ENCODE measurements around the gene HPX.
"Not testable (repeated sequence)": the region's sequence is repeated elsewhere in the genome, so short reads cannot be mapped to it uniquely, and the experiment has no call there.

HPX gene

GRCh38 chr11:6413791-6414201, 27.0 kb downstream of the HPX start:
- no peak for DNase-seq

- DNase-seq, result no peak
These were observed 29.2 kb downstream of the HPX start for GRCh38 chr11:6411594-6412031.

- no peak for DNase-seq
These were observed 29.9 kb downstream of the HPX start for GRCh38 chr11:6410695-6411430.

GRCh38 chr11:6406370-6406769, 34.4 kb downstream of the HPX start:
- no peak for DNase-seq

- DNase-seq, result no peak
These were observed 34.9 kb downstream of the HPX start for GRCh38 chr11:6405846-6406245.

- DNase-seq, result peak; percentile 91
These were observed 35.6 kb downstream of the HPX start for GRCh38 chr11:6405052-6405667.

- DNase-seq, result peak; percentile 14
These were observed 36.3 kb downstream of the HPX start for GRCh38 chr11:6404342-6405051.

- no peak for DNase-seq
These were observed 37.2 kb downstream of the HPX start for GRCh38 chr11:6403539-6403938.

- no peak for DNase-seq
These were observed 38.2 kb downstream of the HPX start for GRCh38 chr11:6402561-6402981.

- DNase-seq, result no peak
These were observed 38.7 kb downstream of the HPX start for GRCh38 chr11:6402061-6402470.

GRCh38 chr11:6401464-6401863, 39.3 kb downstream of the HPX start:
- no peak for DNase-seq

- no peak for DNase-seq
These were observed 40.1 kb downstream of the HPX start for GRCh38 chr11:6400431-6401345.

GRCh38 chr11:6397636-6398035, 43.2 kb downstream of the HPX start:
- no peak for DNase-seq

- DNase-seq, result no peak
These were observed 43.6 kb downstream of the HPX start for GRCh38 chr11:6397156-6397555.

- no peak for DNase-seq
These were observed 45.2 kb downstream of the HPX start for GRCh38 chr11:6395470-6396060.

- no peak for DNase-seq
These were observed 46.7 kb downstream of the HPX start for GRCh38 chr11:6393989-6394670.

- DNase-seq, result not testable (repeated sequence)
These were observed 48.5 kb downstream of the HPX start for GRCh38 chr11:6392251-6392650.

GRCh38 chr11:6391537-6392134, 49.2 kb downstream of the HPX start:
- peak; percentile 72 for DNase-seq

- DNase-seq, result no peak
These were observed 49.9 kb downstream of the HPX start for GRCh38 chr11:6390718-6391469.

GRCh38 chr11:6389905-6390717, 50.7 kb downstream of the HPX start, which contains the start of gene SMPD1:
Gene SMPD1 (plus strand): TSS chr11:6390474. CDS start chr11:6390599, 125 bp downstream.
- peak; percentile 80 for DNase-seq

Measured in COR-L47 (cell line).